HepG2 (cell line): ENCODE measurements around the gene ADARB1. TPM values are rescaled to one million over a fixed set of nuclear protein-coding genes. Genes with fewer than 3 reads are reported as not detected.

Experiments
- ATAC-seq: fragments of 200-7000 bp; cut with Tn5 transposase; 3 replicates; pipeline ENCODE4 v1.9.1; 2020; ENCODE audit warnings: mild to moderate bottlenecking, moderate library complexity
- BruUV-seq: library from RNA; stranded (reverse); fragments of 400-500 nt; replicated peaks from 2 replicates; lab custom pipeline; 2021; lab: Mats Ljungman, UMichigan
- CTCF ChIA-PET: fragments of 300-600 bp; formaldehyde crosslinking; extraction: SDS; loops from one replicate; lab custom pipeline; 2021; ENCODE audit warnings: low total read pairs, inconsistent platforms, low intra/inter-chr PET ratio; lab: Yijun Ruan, JAX
- POLR2A ChIA-PET: fragments of 350-600 bp; sonication (Branson Sonifier 250); formaldehyde crosslinking; loops from one replicate; lab custom pipeline; 2020; ENCODE audit warnings: antibody characterized with exemption, inconsistent platforms; lab: Yijun Ruan, JAX
- DNase-seq: peaks from one replicate; pipeline ENCODE4 v3.0.0-alpha.2; 2015; ENCODE audit warnings: low spot score
- FAIRE-seq: peaks from 3 replicates; lab custom pipeline; 2011; peaks lifted over from hg19 to GRCh38; lab: Jason Lieb, UNC
- H2AFZ ChIP-seq: one replicate; pipeline ENCODE4 v1.6.1; 2011; ENCODE audit warnings: low read length, inconsistent platforms
- H3K27ac ChIP-seq: fragments of 300-600 bp; 3 replicates; pipeline ENCODE4 v1.8.0; 2011; ENCODE audit warnings: mixed run types, mild to moderate bottlenecking, mixed read lengths, low read length, inconsistent platforms; ENCODE audit not compliant: insufficient read depth; ENCODE audit errors: extremely low read length
- H3K27me3 ChIP-seq, 2 experiments: fragments of 200-600 bp in 1 of 2; 2 replicates in 1 of 2; 3 replicates in 1 of 2; pipeline versions ENCODE4 v1.6.0 to v1.8.0; 2011; ENCODE audit warnings: low read length in 2 of 2, mild to moderate bottlenecking in 2 of 2, moderate library complexity in 2 of 2, inconsistent platforms in 1 of 2; ENCODE audit not compliant: insufficient read depth in 2 of 2, control insufficient read depth in 1 of 2
- H3K36me3 ChIP-seq, 2 experiments: fragments of 200-600 bp in 1 of 2; replicated peaks in 1 of 2; 2 replicates in 1 of 2; 3 replicates in 1 of 2; pipeline versions ENCODE4 v1.5.1 to v1.8.0; 2011; ENCODE audit warnings: low read length in 2 of 2, inconsistent platforms in 1 of 2; ENCODE audit not compliant: insufficient read depth in 2 of 2, control insufficient read depth in 1 of 2
- H3K4me1 ChIP-seq: 2 replicates; pipeline ENCODE4 v1.5.1; 2012; ENCODE audit warnings: low read length, inconsistent platforms; ENCODE audit not compliant: insufficient read depth
- H3K4me2 ChIP-seq: 2 replicates; pipeline ENCODE4 v1.6.0; 2011; ENCODE audit warnings: low read depth, low read length, inconsistent platforms
- H3K4me3 ChIP-seq, 3 experiments: fragments of 200-600 bp in 1 of 3; sonication (generic), shearing (Covaris generic) in 1 of 3; replicated peaks in 1 of 3; 2 replicates each; pipeline ENCODE4 v1.5.1; 2011 to 2016; ENCODE audit warnings: low read length in 3 of 3, inconsistent platforms in 2 of 3, low read depth in 2 of 3, mild to moderate bottlenecking in 2 of 3, control low read depth in 1 of 3, mixed read lengths in 1 of 3; ENCODE audit not compliant: insufficient read depth in 1 of 3
- H3K79me2 ChIP-seq: one replicate; pipeline ENCODE4 v1.6.1; 2011; ENCODE audit warnings: low read length, inconsistent platforms; ENCODE audit not compliant: insufficient read depth
- H3K9ac ChIP-seq: 2 replicates; pipeline ENCODE4 v1.6.0; 2011; ENCODE audit warnings: mild to moderate bottlenecking, low read depth, low read length, inconsistent platforms; ENCODE audit not compliant: insufficient read depth
- H3K9me3 ChIP-seq: 2 replicates; pipeline ENCODE4 v1.5.1; 2012; ENCODE audit warnings: mild to moderate bottlenecking, low read length
- H4K20me1 ChIP-seq: 2 replicates; pipeline ENCODE4 v1.6.0; 2011; ENCODE audit warnings: inconsistent platforms, mild to moderate bottlenecking, low read length, moderate library complexity; ENCODE audit not compliant: insufficient read depth
- KDM2A ChIP-seq: sonication (generic); formaldehyde crosslinking; IDR thresholded peaks from 2 replicates; pipeline ENCODE4 v1.4.0; 2020; ENCODE audit warnings: low read depth, missing genetic modification reagents, borderline replicate concordance
- SALL1 ChIP-seq: sonication (generic); formaldehyde crosslinking; IDR thresholded peaks from 2 replicates; pipeline ENCODE4 v1.8.0; 2022; ENCODE audit warnings: mild to moderate bottlenecking, missing genetic modification reagents
- SNAPC2 ChIP-seq: sonication (generic); formaldehyde crosslinking; IDR thresholded peaks from 2 replicates; pipeline ENCODE4 v1.8.1; 2022; ENCODE audit warnings: mild to moderate bottlenecking, missing genetic modification reagents
- SNRNP70 ChIP-seq: fragments of 200-400 bp; formaldehyde crosslinking; IDR thresholded peaks from 2 replicates; pipeline ENCODE4 v1.6.1; 2017; ENCODE audit warnings: mild to moderate bottlenecking, low read depth, low read length, moderate library complexity
- TEAD2 ChIP-seq: sonication (generic); formaldehyde crosslinking; IDR thresholded peaks from 2 replicates; pipeline ENCODE4 v1.9.0; 2021; ENCODE audit warnings: missing genetic modification reagents
- TGIF2 ChIP-seq: IDR thresholded peaks from 2 replicates; pipeline ENCODE4 v1.6.1; 2016; ENCODE audit warnings: control low read depth, missing compliant biosample characterization
- ZFP90 ChIP-seq: sonication (generic); formaldehyde crosslinking; IDR thresholded peaks from 2 replicates; pipeline ENCODE4 v1.8.0; 2022; ENCODE audit warnings: missing genetic modification reagents, mild to moderate bottlenecking, inconsistent platforms, borderline replicate concordance
- ZNF563 ChIP-seq: sonication (generic); formaldehyde crosslinking; IDR thresholded peaks from 2 replicates; pipeline ENCODE4 v1.8.0; 2022; ENCODE audit warnings: mild to moderate bottlenecking, moderate library complexity, missing genetic modification reagents
- ZNF572 ChIP-seq: sonication (generic); formaldehyde crosslinking; IDR thresholded peaks from 2 replicates; pipeline ENCODE4 v1.5.1; 2020; ENCODE audit warnings: mild to moderate bottlenecking, missing genetic modification reagents
- ZNF652 ChIP-seq: IDR thresholded peaks from 2 replicates; pipeline ENCODE4 v1.6.1; 2016; ENCODE audit warnings: low read depth, borderline replicate concordance
- WGBS: methylation state at CpG from one replicate; pipeline ENCODE4 v1.1.6; 2017; ENCODE audit warnings: low lambda C conversion rate; 5-methylcytosine and 5-hydroxymethylcytosine counted together
- in situ Hi-C: cut with HindIII; loops from 2 replicates; pipeline ENCODE4 v1.10.0; 2017; ENCODE audit warnings: low pct_unique_long_range_greater_than_20kb; ENCODE audit not compliant: extremely low pct_ligation_motif_present
- intact Hi-C: fragments of 100-400 bp; cut with micrococcal nuclease; formaldehyde crosslinking; loops from one replicate; pipeline ENCODE4 v1.10.0; 2022; ENCODE audit not compliant: unreplicated experiment
- polyA plus RNA-seq, 8 experiments: library from polyadenylated mRNA; depleted of rRNA in 3 of 8; stranded (reverse) in 7 of 8; unstranded in 1 of 8; fragments of >200 nt; fragmentation: Illumina TruSeq in 4 of 8; extraction: Trizol in 4 of 8; gene quantifications; 2 replicates each; pipeline versions ENCODE4 v1.2.1 to v1.2.3, GENCODE V29; 2011 to 2016; ENCODE audit warnings: low read depth in 4 of 8, missing spikeins in 1 of 8, mixed read lengths in 1 of 8; ENCODE audit not compliant: insufficient read depth in 1 of 8
- total RNA-seq, 5 experiments: library from RNA; depleted of rRNA; stranded (reverse); fragments of >200 nt; fragmentation: Illumina TruSeq; extraction: Trizol; gene quantifications; 2 replicates each; pipeline ENCODE4 v1.2.3, GENCODE V29; 2016; ENCODE audit warnings: low read depth in 1 of 5
- TF ChIP-seq, protein P1 (sequence below): sonication (generic); formaldehyde crosslinking; IDR thresholded peaks from 2 replicates; pipeline ENCODE4 v1.8.1; 2022; ENCODE audit warnings: low read depth, mild to moderate bottlenecking, missing genetic modification reagents
- TF ChIP-seq, protein P2 (sequence below): sonication (generic); formaldehyde crosslinking; IDR thresholded peaks from 2 replicates; pipeline ENCODE4 v1.4.0; 2020; ENCODE audit warnings: low read depth, missing genetic modification reagents

ADARB1 gene
- total and polyA plus RNA-seq, 2 of the 13 experiments (the other 11 are each of a cell fraction or from before 2014, with no cell fraction given): 6.6 to 10.0 TPM

DNA sequence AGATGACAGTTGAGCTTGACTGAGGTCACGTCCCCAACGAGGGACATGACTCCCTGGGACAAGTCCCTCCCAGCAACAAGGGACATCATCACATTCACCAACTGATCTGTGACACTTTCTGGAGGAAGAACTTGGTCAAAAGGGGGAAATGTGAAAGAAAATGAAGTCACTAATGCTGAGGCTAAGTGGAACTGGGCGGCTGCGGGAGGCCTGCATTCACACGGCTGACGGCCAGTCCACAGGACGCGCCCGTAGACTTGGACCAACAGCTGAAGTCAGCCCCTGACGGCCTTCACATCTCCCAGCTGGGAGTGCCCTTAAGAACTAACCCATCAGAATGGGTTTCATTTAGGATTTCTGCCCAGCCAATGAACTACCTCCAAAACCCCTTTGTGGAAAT, 186.7 kb downstream of the ADARB1 start:
- TF ChIP-seq KDM2A (no peak), TGIF2 (CRISPR knock-in tag) (no peak), SNRNP70 (no peak), TEAD2 (CRISPR knock-in tag) (no peak), SALL1 (CRISPR knock-in tag) (no peak), ZNF572 (CRISPR knock-in tag) (no peak), ZNF563 (CRISPR knock-in tag) (no peak), ZFP90 (CRISPR knock-in tag) (no peak), ZNF652 (CRISPR knock-in tag) (no peak), SNAPC2 (CRISPR knock-in tag) (no peak)
- TF ChIP-seq, protein P1, sequence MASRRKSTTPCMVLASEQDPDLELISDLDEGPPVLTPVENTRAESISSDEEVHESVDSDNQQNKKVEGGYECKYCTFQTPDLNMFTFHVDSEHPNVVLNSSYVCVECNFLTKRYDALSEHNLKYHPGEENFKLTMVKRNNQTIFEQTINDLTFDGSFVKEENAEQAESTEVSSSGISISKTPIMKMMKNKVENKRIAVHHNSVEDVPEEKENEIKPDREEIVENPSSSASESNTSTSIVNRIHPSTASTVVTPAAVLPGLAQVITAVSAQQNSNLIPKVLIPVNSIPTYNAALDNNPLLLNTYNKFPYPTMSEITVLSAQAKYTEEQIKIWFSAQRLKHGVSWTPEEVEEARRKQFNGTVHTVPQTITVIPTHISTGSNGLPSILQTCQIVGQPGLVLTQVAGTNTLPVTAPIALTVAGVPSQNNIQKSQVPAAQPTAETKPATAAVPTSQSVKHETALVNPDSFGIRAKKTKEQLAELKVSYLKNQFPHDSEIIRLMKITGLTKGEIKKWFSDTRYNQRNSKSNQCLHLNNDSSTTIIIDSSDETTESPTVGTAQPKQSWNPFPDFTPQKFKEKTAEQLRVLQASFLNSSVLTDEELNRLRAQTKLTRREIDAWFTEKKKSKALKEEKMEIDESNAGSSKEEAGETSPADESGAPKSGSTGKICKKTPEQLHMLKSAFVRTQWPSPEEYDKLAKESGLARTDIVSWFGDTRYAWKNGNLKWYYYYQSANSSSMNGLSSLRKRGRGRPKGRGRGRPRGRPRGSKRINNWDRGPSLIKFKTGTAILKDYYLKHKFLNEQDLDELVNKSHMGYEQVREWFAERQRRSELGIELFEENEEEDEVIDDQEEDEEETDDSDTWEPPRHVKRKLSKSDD (CRISPR knock-in tag): no peak
- TF ChIP-seq, protein P2, sequence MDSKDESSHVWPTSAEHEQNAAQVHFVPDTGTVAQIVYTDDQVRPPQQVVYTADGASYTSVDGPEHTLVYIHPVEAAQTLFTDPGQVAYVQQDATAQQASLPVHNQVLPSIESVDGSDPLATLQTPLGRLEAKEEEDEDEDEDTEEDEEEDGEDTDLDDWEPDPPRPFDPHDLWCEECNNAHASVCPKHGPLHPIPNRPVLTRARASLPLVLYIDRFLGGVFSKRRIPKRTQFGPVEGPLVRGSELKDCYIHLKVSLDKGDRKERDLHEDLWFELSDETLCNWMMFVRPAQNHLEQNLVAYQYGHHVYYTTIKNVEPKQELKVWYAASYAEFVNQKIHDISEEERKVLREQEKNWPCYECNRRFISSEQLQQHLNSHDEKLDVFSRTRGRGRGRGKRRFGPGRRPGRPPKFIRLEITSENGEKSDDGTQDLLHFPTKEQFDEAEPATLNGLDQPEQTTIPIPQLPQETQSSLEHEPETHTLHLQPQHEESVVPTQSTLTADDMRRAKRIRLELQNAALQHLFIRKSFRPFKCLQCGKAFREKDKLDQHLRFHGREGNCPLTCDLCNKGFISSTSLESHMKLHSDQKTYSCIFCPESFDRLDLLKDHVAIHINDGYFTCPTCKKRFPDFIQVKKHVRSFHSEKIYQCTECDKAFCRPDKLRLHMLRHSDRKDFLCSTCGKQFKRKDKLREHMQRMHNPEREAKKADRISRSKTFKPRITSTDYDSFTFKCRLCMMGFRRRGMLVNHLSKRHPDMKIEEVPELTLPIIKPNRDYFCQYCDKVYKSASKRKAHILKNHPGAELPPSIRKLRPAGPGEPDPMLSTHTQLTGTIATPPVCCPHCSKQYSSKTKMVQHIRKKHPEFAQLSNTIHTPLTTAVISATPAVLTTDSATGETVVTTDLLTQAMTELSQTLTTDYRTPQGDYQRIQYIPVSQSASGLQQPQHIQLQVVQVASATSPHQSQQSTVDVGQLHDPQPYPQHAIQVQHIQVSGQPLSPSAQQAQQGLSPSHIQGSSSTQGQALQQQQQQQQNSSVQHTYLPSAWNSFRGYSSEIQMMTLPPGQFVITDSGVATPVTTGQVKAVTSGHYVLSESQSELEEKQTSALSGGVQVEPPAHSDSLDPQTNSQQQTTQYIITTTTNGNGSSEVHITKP (CRISPR knock-in tag): no peak
- TF ChIP-seq, all 625 proteins: peak for 0
- H2AFZ ChIP-seq: no peak overlapping the region
- H4K20me1 ChIP-seq: 0 out of 2 replicates have a peak, but pooled peaks cover 3% of the 10 kb centered on the region
- peaks cover 8 to 27% of the 10 kb centered on the region in 2 experiments; a peak in 4 of 5 replicates for H3K36me3 ChIP-seq
- intact Hi-C loops: no loop called here
- peaks cover 13 to 36% of the 10 kb centered on the region in 2 experiments for H3K27me3 ChIP-seq
- peaks cover 38% of the 10 kb centered on the region for H3K4me1 ChIP-seq
- no peak for DNase-seq
- FAIRE-seq: no peak
- H3K9me3 ChIP-seq: no peaks in the 10 kb centered on the region
- no peak overlapping the region for H3K27ac ChIP-seq
- no peaks in the 10 kb centered on the region for H3K79me2 ChIP-seq
- H3K4me2 ChIP-seq: no peak overlapping the region
- ATAC-seq: no peak
- WGBS: 91% methylated on average over 10 of the region's 10 CpGs
- no peak overlapping the region for H3K9ac ChIP-seq
- no peak overlapping the region for H3K4me3 ChIP-seq
- POLR2A ChIA-PET: no interaction called here
- CTCF ChIA-PET: no interaction called here
- no TSS peak for BruUV-seq
- in situ Hi-C loops: no loop called here
